HuH-7 (cell line): ENCODE results near the gene NXPH2.
A peak's percentile ranks its signal among the peaks of the same experiment; 100 is the strongest.
"Not testable (repeated sequence)": the region's sequence is repeated elsewhere in the genome, so short reads cannot be mapped to it uniquely, and the experiment has no call there.

Source experiments
- DNase-seq: peaks from one replicate; pipeline ENCODE4 v3.0.0; 2011; ENCODE audit warnings: low spot score

Gene NXPH2

GRCh38 chr2:138757384-138757783, 22.8 kb downstream of the NXPH2 start:
- no peak for DNase-seq

- no peak for DNase-seq
Observed at GRCh38 chr2:138752197-138752956, 27.8 kb downstream of the NXPH2 start.

- DNase-seq: no peak
Observed at GRCh38 chr2:138744713-138745112, 35.5 kb downstream of the NXPH2 start.

GRCh38 chr2:138742441-138743057, 37.6 kb downstream of the NXPH2 start:
- no peak for DNase-seq

GRCh38 chr2:138741851-138742250, 38.3 kb downstream of the NXPH2 start:
- DNase-seq: no peak

GRCh38 chr2:138737009-138737554, 43.1 kb downstream of the NXPH2 start:
- DNase-seq: not testable (repeated sequence)

- DNase-seq: no peak
Observed at GRCh38 chr2:138732651-138733050, 47.5 kb downstream of the NXPH2 start.

GRCh38 chr2:138730497-138731030, 49.6 kb downstream of the NXPH2 start:
- no peak for DNase-seq

GRCh38 chr2:138727956-138728355, 52.2 kb downstream of the NXPH2 start:
- DNase-seq: no peak

- no peak for DNase-seq
Observed at GRCh38 chr2:138726681-138727080, 53.5 kb downstream of the NXPH2 start.

- DNase-seq: no peak
Observed at GRCh38 chr2:138724729-138725459, 55.3 kb downstream of the NXPH2 start.

- DNase-seq: no peak
Observed at GRCh38 chr2:138724327-138724726, 55.9 kb downstream of the NXPH2 start.

GRCh38 chr2:138723196-138723987, 56.8 kb downstream of the NXPH2 start:
- DNase-seq: no peak

GRCh38 chr2:138722316-138722715, 57.9 kb downstream of the NXPH2 start:
- DNase-seq: no peak

GRCh38 chr2:138720035-138720838, 60.0 kb downstream of the NXPH2 start:
- DNase-seq: peak; percentile 28

GRCh38 chr2:138718405-138718804, 61.8 kb downstream of the NXPH2 start:
- DNase-seq: no peak

- no peak for DNase-seq
Observed at GRCh38 chr2:138716183-138716582, 64.0 kb downstream of the NXPH2 start.

- DNase-seq: no peak
Observed at GRCh38 chr2:138713504-138713903, 66.7 kb downstream of the NXPH2 start.

GRCh38 chr2:138713069-138713496, 67.1 kb downstream of the NXPH2 start:
- no peak for DNase-seq

GRCh38 chr2:138712212-138712979, 67.8 kb downstream of the NXPH2 start:
- DNase-seq: no peak
